Spleen (tissue), 11 donors: ENCODE results near the gene STXBP1. TPM values are rescaled to one million over a fixed set of nuclear protein-coding genes. Genes with fewer than 3 reads are reported as not detected.
"Not testable (repeated sequence)": the region's sequence is repeated elsewhere in the genome, so short reads cannot be mapped to it uniquely, and the experiment has no call there.

ENCODE experiments used
- DNase-seq: peaks from one replicate; pipeline ENCODE4 v3.0.0-alpha.2; 2020
- H3K27ac ChIP-seq, 8 donors: fragments of 200-600 bp; sonication (generic) in 7 of 8; 1 replicate in 4 of 8; 2 replicates in 4 of 8; pipeline versions ENCODE4 v1.5.0 to v1.8.0; 2016 to 2021; ENCODE audit warnings: inconsistent platforms in 4 of 8, mild to moderate bottlenecking in 4 of 8, moderate library complexity in 1 of 8
- H3K27me3 ChIP-seq, 7 donors: fragments of 200-600 bp; sonication (generic) in 6 of 7; replicated peaks in 1 of 7; 1 replicate in 4 of 7; 2 replicates in 3 of 7; pipeline versions ENCODE4 v1.5.0 to v1.8.0; 2016 to 2021; ENCODE audit warnings: inconsistent platforms in 3 of 7, mild to moderate bottlenecking in 1 of 7
- H3K36me3 ChIP-seq, 6 donors: fragments of 200-600 bp; sonication (generic) in 5 of 6; 1 replicate in 4 of 6; 2 replicates in 2 of 6; pipeline versions ENCODE4 v1.5.0 to v1.8.0; 2016 to 2021; ENCODE audit warnings: inconsistent platforms in 2 of 6
- H3K4me1 ChIP-seq, 6 donors: fragments of 200-600 bp; sonication (generic) in 5 of 6; 1 replicate in 3 of 6; 2 replicates in 3 of 6; pipeline versions ENCODE4 v1.5.0 to v1.8.0; 2016 to 2021; ENCODE audit warnings: inconsistent platforms in 3 of 6
- H3K4me3 ChIP-seq, 8 donors: fragments of 200-600 bp; sonication (generic) in 7 of 8; 1 replicate in 4 of 8; 2 replicates in 4 of 8; pipeline versions ENCODE4 v1.5.0 to v1.8.0; 2016 to 2021; ENCODE audit warnings: inconsistent platforms in 4 of 8, mild to moderate bottlenecking in 4 of 8, moderate library complexity in 2 of 8
- H3K9me3 ChIP-seq, 8 donors: fragments of 200-600 bp; sonication (generic) in 7 of 8; 1 replicate in 4 of 8; 2 replicates in 4 of 8; pipeline versions ENCODE4 v1.5.0 to v1.8.0; 2016 to 2021; ENCODE audit warnings: inconsistent platforms in 4 of 8
- POLR2A ChIP-seq, 3 donors: fragments of 450-650 bp; IDR thresholded peaks; one replicate each; pipeline ENCODE4 v1.5.1; 2017; ENCODE audit warnings: antibody characterized with exemption in 3 of 3, mild to moderate bottlenecking in 1 of 3
- POLR2AphosphoS5 ChIP-seq, 3 donors: sonication (generic); formaldehyde crosslinking; IDR thresholded peaks; one replicate each; pipeline ENCODE4 v1.5.1; 2017; ENCODE audit warnings: antibody characterized with exemption in 3 of 3
- WGBS, 5 donors: extraction: QIAGEN DNeasy Blood & Tissue Kit in 3 of 5; methylation state at CpG; one replicate each; pipeline versions ENCODE4 v1.1.5 to v1.1.7; 2013 to 2018; 5-methylcytosine and 5-hydroxymethylcytosine counted together
- intact Hi-C: fragments of 100-400 bp; cut with DNase I; formaldehyde crosslinking; loops from one replicate; pipeline ENCODE4 v1.15.0; 2023; ENCODE audit warnings: low total_unique reads
- polyA plus RNA-seq, 3 donors: library from polyadenylated mRNA; stranded (reverse); fragments of 200-250 nt; gene quantifications; one replicate each; pipeline ENCODE4 v1.2.1, GENCODE V29; 2013
- total RNA-seq, 7 donors: library from RNA; depleted of rRNA in 3 of 7; stranded (reverse); fragments of >200 nt in 3 of 7; fragmentation: NEBNext Ultra II Directional in 4 of 7; extraction: Animal tissue kit (Norgen Biotek cat#: 25700) in 4 of 7; gene quantifications; one replicate each; pipeline versions ENCODE4 v1.1.0 to v1.2.1, GENCODE V29; 2016 to 2021
- TF ChIP-seq, protein P1 (sequence below), 11 experiments: fragments of 200-600 bp in 7 of 11; fragments of 450-650 bp in 4 of 11; sonication (generic) in 4 of 11; IDR thresholded peaks in 8 of 11; conservative IDR thresholded peaks in 3 of 11; 1 replicate in 7 of 11; 2 replicates in 4 of 11; pipeline versions ENCODE4 v1.4.0 to v1.8.0; 2016 to 2021; ENCODE audit warnings: antibody characterized with exemption in 11 of 11, inconsistent platforms in 4 of 11, mild to moderate bottlenecking in 1 of 11
- donor health status: healthy with polysubstance abuse.
- donor health status: DM: no; HTN: no; CAD: no; lungs with moderate emphysema.
- donor health status: DM: no; HTN: no; CAD: no.
- donor health status: Bipolar disorder and iron deficiency.
- donor health status: healthy.
- donor health status: DM: no; HTN: no; CAD: no.
- donor health status: DM: yes; HTN: yes; CAD: no.

STXBP1 gene
- total and polyA plus RNA-seq, 10 donors = 4.3 to 75.7 (median 31.6) TPM

DNA sequence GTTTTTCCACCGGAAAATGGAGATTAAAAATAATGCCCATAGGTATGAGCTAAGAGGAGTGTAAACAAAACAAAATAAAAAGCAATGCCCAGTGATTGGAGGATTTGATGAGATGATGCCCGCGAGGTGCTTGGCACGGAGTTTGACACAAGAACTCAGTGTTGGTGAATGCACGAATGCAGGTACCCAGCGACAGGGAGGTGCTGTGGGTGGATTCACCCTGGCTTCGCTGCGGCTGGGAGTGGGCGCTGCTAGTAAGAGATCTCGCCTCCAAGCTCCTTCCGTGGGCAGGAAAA is 526 bp upstream of the STXBP1 start:
- WGBS, 5 donors = 2 to 5% (median 3%) methylated on average over 11 of the region's 11 CpGs
- intact Hi-C loops = no loop called here
- Histone ChIP-seq H3K27ac (peak overlapping the region in 7 of 8 donors; percentile 41 to 89 (median 76)), H3K4me1 (peaks cover 18 to 51% (median 38%) of the 10 kb centered on the region in 6 donors), H3K4me3 (peak overlapping the region; percentile 41 to 83 (median 78)), H3K36me3 (no peaks in the 10 kb centered on the region), H3K9me3 (no peaks in the 10 kb centered on the region), H3K27me3 (peaks cover 0 to 75% (median 4%) of the 10 kb centered on the region in 7 donors)
- DNase-seq = no peak
- TF ChIP-seq POLR2A (IDR thresholded peaks at IDR 0.05) (no peak), POLR2AphosphoS5 (IDR thresholded peaks at IDR 0.05) (no peak)
- TF ChIP-seq, protein P1, sequence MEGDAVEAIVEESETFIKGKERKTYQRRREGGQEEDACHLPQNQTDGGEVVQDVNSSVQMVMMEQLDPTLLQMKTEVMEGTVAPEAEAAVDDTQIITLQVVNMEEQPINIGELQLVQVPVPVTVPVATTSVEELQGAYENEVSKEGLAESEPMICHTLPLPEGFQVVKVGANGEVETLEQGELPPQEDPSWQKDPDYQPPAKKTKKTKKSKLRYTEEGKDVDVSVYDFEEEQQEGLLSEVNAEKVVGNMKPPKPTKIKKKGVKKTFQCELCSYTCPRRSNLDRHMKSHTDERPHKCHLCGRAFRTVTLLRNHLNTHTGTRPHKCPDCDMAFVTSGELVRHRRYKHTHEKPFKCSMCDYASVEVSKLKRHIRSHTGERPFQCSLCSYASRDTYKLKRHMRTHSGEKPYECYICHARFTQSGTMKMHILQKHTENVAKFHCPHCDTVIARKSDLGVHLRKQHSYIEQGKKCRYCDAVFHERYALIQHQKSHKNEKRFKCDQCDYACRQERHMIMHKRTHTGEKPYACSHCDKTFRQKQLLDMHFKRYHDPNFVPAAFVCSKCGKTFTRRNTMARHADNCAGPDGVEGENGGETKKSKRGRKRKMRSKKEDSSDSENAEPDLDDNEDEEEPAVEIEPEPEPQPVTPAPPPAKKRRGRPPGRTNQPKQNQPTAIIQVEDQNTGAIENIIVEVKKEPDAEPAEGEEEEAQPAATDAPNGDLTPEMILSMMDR (IDR thresholded peaks at IDR 0.05 in 8 of 11, conservative IDR thresholded peaks at IDR 0.05 in 3 of 11) = no peak

DNA sequence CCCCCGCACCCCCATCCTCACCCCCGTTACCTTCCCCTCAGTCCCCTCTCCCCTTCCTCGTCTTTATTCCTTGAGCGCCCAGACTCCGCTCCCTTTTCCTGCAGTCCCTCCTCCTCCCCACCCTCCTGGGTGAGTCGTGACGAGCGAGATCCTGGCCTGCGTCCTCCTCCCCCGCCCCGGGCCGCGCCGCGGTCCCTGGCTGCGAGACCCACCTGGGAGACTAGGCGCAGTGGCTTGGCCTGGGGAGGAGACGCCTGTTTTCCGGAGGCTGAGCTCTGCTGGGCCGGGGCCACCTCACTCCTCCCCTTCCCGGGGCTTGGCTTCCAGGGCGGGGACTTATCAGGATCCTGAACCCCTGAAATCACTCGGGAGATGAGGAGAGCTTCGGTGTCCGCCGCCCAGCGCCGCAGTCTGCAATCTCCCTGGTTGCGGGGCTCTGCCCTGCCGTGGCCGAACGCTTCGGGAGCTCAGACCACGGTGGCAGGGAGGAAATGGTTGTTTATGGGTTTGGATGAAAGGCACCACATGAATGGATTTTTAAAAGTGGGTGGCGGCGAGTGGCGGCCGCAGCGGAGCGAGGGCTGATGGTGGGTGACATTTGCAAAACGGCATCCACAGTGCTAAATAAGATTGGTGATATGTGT is 984 bp downstream of the STXBP1 start:
- WGBS, 5 donors = 0 to 2% (median 1%) methylated on average over 30 to 41 of the region's 41 CpGs

DNA sequence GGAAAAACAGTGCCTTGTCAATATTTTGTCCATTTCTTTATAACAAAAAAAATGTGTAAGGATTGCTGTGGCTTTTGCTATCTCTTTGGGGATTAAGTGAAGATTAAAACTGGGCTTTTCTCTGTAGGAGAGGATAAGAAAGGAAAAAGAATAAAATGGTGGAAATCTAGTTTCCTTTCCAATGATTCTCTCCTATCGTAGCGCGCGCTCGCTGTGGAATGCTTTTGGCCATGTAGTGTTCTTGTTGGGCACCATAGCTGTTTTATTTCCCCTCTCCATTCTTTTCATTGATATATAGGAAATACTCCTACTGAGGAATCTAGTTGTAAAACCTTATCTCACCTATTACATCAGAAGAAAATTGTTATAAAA is 1.5 kb downstream of the STXBP1 start:
- 55 to 71% (median 60%) methylated on average over 5 of the region's 5 CpGs for WGBS, 5 donors
- no peak for DNase-seq
- Histone ChIP-seq H3K4me1 (peaks cover 8 to 36% (median 27%) of the 10 kb centered on the region in 6 donors), H3K27me3 (peaks cover 0 to 60% (median 4%) of the 10 kb centered on the region in 7 donors), H3K9me3 (no peaks in the 10 kb centered on the region), H3K27ac (peak overlapping the region; percentile 23 to 92 (median 87)), H3K36me3 (no peaks in the 10 kb centered on the region), H3K4me3 (peak overlapping the region; percentile 40 to 83 (median 78))
- TF ChIP-seq, protein P1 (IDR thresholded peaks at IDR 0.05 in 8 of 11, conservative IDR thresholded peaks at IDR 0.05 in 3 of 11) = no peak
- TF ChIP-seq POLR2AphosphoS5 (IDR thresholded peaks at IDR 0.05) = no peak
- TF ChIP-seq POLR2A (IDR thresholded peaks at IDR 0.05) = no peak
- intact Hi-C loops = no loop called here

More for the DNA sequence above, 984 bp downstream of the STXBP1 start:
- H3K4me1 ChIP-seq = peaks cover 13 to 41% (median 32%) of the 10 kb centered on the region in 6 donors
- no peaks in the 10 kb centered on the region for H3K9me3 ChIP-seq
- H3K27me3 ChIP-seq = peaks cover 0 to 65% (median 4%) of the 10 kb centered on the region in 7 donors
- peak; percentile 75 to 92 (median 84) for TF ChIP-seq POLR2AphosphoS5 (IDR thresholded peaks at IDR 0.05)
- TF ChIP-seq, protein P1 (IDR thresholded peaks at IDR 0.05 in 8 of 11, conservative IDR thresholded peaks at IDR 0.05 in 3 of 11) = no peak
- peak in 1 of 3 donors; percentile 59 for TF ChIP-seq POLR2A (IDR thresholded peaks at IDR 0.05)
- H3K27ac ChIP-seq = peak overlapping the region; percentile 23 to 92 (median 87)
- no peaks in the 10 kb centered on the region for H3K36me3 ChIP-seq
- DNase-seq = peak; percentile 85
- intact Hi-C loops = no loop called here
- H3K4me3 ChIP-seq = peak overlapping the region; percentile 40 to 83 (median 78)

DNA sequence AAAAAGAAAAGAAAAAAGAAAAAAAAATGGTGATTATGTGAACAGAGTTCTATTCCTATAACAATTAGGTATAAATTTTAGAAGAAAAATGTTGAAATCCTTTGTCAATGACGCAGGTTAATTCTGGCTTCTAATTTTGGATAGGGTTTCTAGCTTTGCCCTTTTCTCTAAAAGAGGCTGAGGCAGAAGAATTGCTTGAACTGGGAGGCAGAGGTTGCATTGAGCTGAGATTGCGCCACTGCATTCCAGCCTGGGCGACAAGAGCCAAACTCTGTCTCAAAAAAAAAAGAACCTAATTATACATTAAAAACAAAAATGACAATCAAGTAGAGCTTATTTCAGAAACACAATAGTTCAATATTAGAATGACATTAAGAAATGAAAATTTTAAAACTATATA is 2.9 kb downstream of the STXBP1 start:
- WGBS, 5 donors = 66 to 93% (median 75%) methylated on average over 3 of the region's 3 CpGs
- H3K4me3 ChIP-seq = no peak overlapping the region
- no peak for DNase-seq
- H3K9me3 ChIP-seq = no peaks in the 10 kb centered on the region
- H3K27ac ChIP-seq = peak overlapping the region in 4 of 8 donors; percentile 13 to 47 (median 23)
- no peak for TF ChIP-seq POLR2AphosphoS5 (IDR thresholded peaks at IDR 0.05)
- TF ChIP-seq, protein P1 (IDR thresholded peaks at IDR 0.05 in 8 of 11, conservative IDR thresholded peaks at IDR 0.05 in 3 of 11) = no peak
- TF ChIP-seq POLR2A (IDR thresholded peaks at IDR 0.05) = no peak
- H3K4me1 ChIP-seq = peaks cover 5 to 31% (median 23%) of the 10 kb centered on the region in 6 donors
- H3K36me3 ChIP-seq = no peaks in the 10 kb centered on the region
- intact Hi-C loops = no loop called here
- H3K27me3 ChIP-seq = peaks cover 0 to 46% (median 4%) of the 10 kb centered on the region in 7 donors

DNA sequence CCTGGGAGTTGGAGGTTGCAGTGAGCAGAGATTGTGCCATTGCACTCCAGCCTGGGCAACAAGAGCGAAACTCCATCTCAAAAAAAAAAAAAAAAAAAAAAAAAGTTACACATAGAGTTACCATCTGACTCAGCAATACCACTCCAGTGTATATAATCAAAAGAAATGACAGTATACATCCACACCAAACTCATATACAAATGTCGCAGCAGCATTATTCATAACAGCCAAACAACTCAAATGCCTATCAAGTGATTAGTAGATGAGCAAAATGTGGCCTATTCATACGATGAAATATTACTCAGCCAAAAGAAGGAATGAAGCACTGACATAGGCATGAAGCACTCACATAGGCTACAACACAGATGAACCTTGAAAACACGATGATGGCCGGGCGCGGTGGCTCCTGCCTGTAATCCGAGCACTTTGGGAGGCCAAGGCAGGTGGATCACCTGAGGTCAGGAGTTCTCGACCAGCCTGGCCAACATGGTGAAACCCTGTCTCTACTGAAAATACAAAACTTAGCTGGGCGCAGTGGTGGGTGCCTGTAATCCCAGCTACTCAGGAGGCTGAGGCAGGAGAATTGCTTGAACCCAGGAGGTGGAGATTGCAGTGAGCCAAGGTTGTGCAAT is 9.4 kb downstream of the STXBP1 start:
- H3K4me3 ChIP-seq, H3K9me3 ChIP-seq, H3K36me3 ChIP-seq, intact Hi-C loops, DNase-seq, H3K27me3 ChIP-seq, H3K27ac ChIP-seq, H3K4me1 ChIP-seq: not testable (repeated sequence)
- WGBS, 5 donors = 86 to 97% (median 88%) methylated on average over 9 to 10 of the region's 10 CpGs
